ENCODE results near the gene PREB. TPM values are rescaled to one million over a fixed set of nuclear protein-coding genes. Genes with fewer than 3 reads are reported as not detected.
A peak's percentile ranks its signal among the peaks of the same experiment; 100 is the strongest.

PREB gene
- total and polyA plus RNA-seq, 4 donors, result 27.1 to 62.9 (median 55.5) TPM

DNA sequence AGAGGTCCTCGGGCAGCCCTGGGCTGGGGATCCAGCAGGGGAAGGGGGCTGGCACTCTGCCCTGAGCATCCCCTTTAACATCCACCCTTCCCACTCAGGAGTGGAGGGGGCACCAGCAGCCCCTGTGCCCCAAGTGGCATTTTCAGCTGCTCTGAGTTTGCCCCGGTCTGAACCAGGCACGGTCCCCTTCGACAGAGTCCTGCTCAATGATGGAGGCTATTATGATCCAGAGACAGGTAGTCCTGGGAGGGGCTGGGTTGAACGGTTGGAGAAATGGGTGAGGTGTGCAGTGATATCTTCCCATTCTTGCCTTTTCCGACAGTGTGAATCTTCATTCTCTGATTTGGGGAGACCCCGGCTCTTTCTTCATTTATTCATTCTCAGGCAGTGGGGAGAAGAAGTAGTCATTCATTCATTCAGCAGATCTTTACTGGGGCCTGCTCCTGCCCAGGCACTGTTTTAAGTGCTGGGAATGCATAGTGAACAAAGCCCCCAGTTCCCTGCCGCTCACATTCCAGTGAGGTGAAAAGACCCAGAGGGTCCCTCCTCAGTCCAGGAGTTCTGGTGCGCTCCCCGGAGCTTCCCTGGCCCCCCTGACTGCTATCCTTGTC lies 49.3 kb downstream of the PREB start:
- Histone ChIP-seq H3K9me3 (ENCODE audit: control insufficient read depth, insufficient read depth, low read length) (no peaks in the 10 kb centered on the region), H3K4me3 (ENCODE audit: low read depth, low read length) (peak overlapping the region; percentile 61), H3K36me3 (ENCODE audit: control insufficient read depth, insufficient read depth, low read length) (peaks cover 19% of the 10 kb centered on the region), H3K4me1 (ENCODE audit: control insufficient read depth, insufficient read depth, low read length) (peaks cover 48% of the 10 kb centered on the region), H3K27ac (ENCODE audit: low read depth, low read length) (peak overlapping the region; percentile 16), H3K27me3 (ENCODE audit: control insufficient read depth, insufficient read depth, low read length) (no peaks in the 10 kb centered on the region)
- DNase-seq (ENCODE audit: low read depth in 4 of 6, low spot score in 6 of 6), result no peak
- 38% methylated on average over 6 of the region's 10 CpGs for WGBS (ENCODE audit: insufficient coverage)

DNA sequence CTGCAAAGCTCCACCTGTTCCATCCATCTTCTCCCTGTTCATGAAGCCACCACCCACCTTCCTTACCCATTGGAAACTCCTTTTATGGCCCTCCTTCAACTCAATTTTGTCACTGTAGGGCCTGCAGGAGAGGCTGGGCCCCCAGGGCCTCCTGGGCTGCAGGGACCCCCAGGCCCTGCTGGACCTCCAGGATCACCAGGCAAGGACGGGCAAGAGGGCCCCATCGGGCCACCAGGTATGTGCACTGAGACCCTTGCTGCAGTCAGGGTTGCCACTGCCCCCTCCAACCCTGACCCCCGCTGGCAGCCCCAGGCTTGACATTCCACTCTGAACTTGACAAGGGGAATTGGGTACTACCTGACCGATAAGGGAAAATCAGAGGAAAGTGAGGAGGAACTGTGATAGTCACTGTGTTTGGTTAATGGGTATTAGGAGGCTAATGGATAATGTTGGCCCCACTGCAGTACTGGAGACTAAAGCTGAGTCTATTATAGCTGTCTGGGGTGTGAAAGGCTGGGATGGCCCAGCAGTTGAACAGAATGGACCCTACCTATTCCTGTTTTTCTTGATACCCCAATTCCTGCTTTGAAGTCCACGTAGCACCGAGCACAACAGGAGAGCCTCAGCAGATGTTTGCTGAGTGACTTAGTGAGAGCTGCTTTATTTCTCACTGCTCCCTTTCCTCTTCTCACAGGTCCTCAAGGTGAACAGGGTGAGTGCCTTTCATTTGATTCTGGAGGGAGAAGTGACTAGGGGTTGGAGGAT lies 50.0 kb downstream of the PREB start:
- H3K27me3 ChIP-seq (ENCODE audit: control insufficient read depth, insufficient read depth, low read length), result no peaks in the 10 kb centered on the region
- DNase-seq (ENCODE audit: low read depth in 4 of 6, low spot score in 6 of 6), result no peak
- peaks cover 19% of the 10 kb centered on the region for H3K36me3 ChIP-seq (ENCODE audit: control insufficient read depth, insufficient read depth, low read length)
- H3K4me3 ChIP-seq (ENCODE audit: low read depth, low read length), result no peak overlapping the region
- peaks cover 53% of the 10 kb centered on the region for H3K4me1 ChIP-seq (ENCODE audit: control insufficient read depth, insufficient read depth, low read length)
- no peak overlapping the region for H3K27ac ChIP-seq (ENCODE audit: low read depth, low read length)
- H3K9me3 ChIP-seq (ENCODE audit: control insufficient read depth, insufficient read depth, low read length), result no peaks in the 10 kb centered on the region
- 89% methylated on average over 2 of the region's 6 CpGs for WGBS (ENCODE audit: insufficient coverage)

DNA sequence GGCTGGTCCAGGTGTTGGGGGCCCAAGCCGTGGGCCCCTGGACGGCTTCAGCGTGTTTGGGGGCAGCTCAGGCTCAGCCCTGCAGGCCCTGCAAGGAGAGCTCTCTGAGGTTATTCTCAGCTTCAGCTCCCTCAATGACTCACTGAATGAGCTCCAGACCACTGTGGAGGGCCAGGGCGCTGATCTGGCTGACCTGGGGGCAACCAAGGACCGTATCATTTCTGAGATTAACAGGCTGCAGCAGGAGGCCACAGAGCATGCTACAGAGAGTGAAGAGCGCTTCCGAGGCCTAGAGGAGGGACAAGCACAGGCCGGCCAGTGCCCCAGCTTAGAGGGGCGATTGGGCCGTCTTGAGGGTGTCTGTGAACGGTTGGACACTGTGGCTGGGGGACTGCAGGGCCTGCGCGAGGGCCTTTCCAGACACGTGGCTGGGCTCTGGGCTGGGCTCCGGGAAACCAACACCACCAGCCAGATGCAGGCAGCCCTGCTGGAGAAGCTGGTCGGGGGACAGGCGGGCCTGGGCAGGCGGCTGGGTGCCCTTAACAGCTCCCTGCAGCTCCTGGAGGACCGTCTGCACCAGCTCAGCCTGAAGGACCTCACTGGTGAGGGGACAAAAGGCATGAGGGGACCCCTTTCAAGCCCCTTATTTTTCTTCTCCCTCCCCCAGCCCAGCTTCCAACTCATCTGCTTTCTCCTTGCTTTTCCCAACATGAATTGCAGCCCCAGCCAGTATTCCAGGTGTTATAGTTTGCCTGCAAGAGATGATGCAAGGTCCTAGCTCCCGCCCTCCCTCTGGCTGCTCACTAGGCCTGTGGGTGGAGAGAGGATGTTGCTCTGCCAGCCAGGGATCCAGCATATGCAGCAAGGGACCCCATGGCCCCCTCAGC lies 50.8 kb downstream of the PREB start:
- no peaks in the 10 kb centered on the region for H3K27me3 ChIP-seq (ENCODE audit: control insufficient read depth, insufficient read depth, low read length)
- no peak overlapping the region for H3K27ac ChIP-seq (ENCODE audit: low read depth, low read length)
- no peak for DNase-seq (ENCODE audit: low read depth in 4 of 6, low spot score in 6 of 6)
- peaks cover 55% of the 10 kb centered on the region for H3K4me1 ChIP-seq (ENCODE audit: control insufficient read depth, insufficient read depth, low read length)
- 85% methylated on average over 19 of the region's 20 CpGs for WGBS (ENCODE audit: insufficient coverage)
- no peaks in the 10 kb centered on the region for H3K9me3 ChIP-seq (ENCODE audit: control insufficient read depth, insufficient read depth, low read length)
- H3K36me3 ChIP-seq (ENCODE audit: control insufficient read depth, insufficient read depth, low read length), result peaks cover 19% of the 10 kb centered on the region
- H3K4me3 ChIP-seq (ENCODE audit: low read depth, low read length), result no peak overlapping the region

DNA sequence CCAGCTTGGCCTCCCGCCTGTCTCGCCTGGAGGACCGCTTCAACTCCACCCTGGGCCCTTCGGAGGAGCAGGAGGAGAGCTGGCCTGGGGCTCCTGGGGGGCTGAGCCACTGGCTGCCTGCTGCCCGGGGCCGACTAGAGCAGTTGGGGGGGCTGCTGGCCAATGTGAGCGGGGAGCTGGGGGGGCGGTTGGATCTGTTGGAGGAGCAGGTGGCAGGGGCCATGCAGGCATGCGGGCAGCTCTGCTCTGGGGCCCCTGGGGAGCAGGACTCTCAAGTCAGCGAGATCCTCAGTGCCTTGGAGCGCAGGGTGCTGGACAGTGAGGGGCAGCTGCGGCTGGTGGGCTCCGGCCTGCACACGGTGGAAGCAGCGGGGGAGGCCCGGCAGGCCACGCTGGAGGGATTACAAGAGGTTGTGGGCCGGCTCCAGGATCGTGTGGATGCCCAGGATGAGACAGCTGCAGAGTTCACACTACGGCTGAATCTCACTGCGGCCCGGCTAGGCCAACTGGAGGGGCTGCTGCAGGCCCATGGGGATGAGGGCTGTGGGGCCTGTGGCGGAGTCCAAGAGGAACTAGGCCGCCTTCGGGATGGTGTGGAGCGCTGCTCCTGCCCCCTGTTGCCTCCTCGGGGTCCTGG lies 51.5 kb downstream of the PREB start:
- WGBS (ENCODE audit: insufficient coverage), result 94% methylated on average over 21 of the region's 27 CpGs
- peaks cover 2% of the 10 kb centered on the region for H3K27me3 ChIP-seq (ENCODE audit: control insufficient read depth, insufficient read depth, low read length)
- peaks cover 61% of the 10 kb centered on the region for H3K4me1 ChIP-seq (ENCODE audit: control insufficient read depth, insufficient read depth, low read length)
- no peak overlapping the region for H3K4me3 ChIP-seq (ENCODE audit: low read depth, low read length)
- H3K36me3 ChIP-seq (ENCODE audit: control insufficient read depth, insufficient read depth, low read length), result peaks cover 19% of the 10 kb centered on the region
- no peaks in the 10 kb centered on the region for H3K9me3 ChIP-seq (ENCODE audit: control insufficient read depth, insufficient read depth, low read length)
- DNase-seq (ENCODE audit: low read depth in 4 of 6, low spot score in 6 of 6), result no peak
- H3K27ac ChIP-seq (ENCODE audit: low read depth, low read length), result no peak overlapping the region

DNA sequence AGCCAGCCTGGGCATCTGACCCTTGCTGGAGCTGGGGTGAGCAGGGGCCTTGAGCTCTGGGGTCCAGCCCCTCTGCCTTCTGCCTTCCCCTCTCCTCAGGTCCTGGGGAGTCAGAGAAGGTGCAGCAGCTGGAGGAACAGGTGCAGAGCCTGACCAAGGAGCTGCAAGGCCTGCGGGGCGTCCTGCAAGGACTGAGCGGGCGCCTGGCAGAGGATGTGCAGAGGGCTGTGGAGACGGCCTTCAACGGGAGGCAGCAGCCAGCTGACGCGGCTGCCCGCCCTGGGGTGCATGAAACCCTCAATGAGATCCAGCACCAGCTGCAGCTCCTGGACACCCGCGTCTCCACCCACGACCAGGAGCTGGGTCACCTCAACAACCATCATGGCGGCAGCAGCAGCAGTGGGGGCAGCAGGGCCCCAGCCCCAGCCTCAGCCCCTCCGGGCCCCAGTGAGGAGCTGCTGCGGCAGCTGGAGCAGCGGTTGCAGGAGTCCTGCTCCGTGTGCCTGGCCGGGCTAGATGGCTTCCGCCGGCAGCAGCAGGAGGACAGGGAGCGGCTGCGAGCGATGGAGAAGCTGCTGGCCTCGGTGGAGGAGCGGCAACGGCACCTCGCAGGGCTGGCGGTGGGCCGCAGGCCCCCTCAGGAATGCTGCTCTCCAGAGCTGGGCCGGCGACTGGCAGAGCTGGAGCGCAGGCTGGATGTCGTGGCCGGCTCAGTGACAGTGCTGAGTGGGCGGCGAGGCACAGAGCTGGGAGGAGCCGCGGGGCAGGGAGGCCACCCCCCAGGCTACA lies 52.3 kb downstream of the PREB start:
- H3K4me1 ChIP-seq (ENCODE audit: control insufficient read depth, insufficient read depth, low read length), result peaks cover 59% of the 10 kb centered on the region

More for the DNA sequence above, 52.3 kb downstream of the PREB start:
- no peak overlapping the region for H3K4me3 ChIP-seq (ENCODE audit: low read depth, low read length)
- 92% methylated on average over 38 of the region's 38 CpGs for WGBS (ENCODE audit: insufficient coverage)
- H3K36me3 ChIP-seq (ENCODE audit: control insufficient read depth, insufficient read depth, low read length), result peaks cover 19% of the 10 kb centered on the region
- no peaks in the 10 kb centered on the region for H3K9me3 ChIP-seq (ENCODE audit: control insufficient read depth, insufficient read depth, low read length)
- no peak for DNase-seq (ENCODE audit: low read depth in 4 of 6, low spot score in 6 of 6)
- H3K27ac ChIP-seq (ENCODE audit: low read depth, low read length), result no peak overlapping the region
- peaks cover 2% of the 10 kb centered on the region for H3K27me3 ChIP-seq (ENCODE audit: control insufficient read depth, insufficient read depth, low read length)

Other genes with a start within 250 kb of the PREB start
- gene MAPRE3, start 164.0 kb downstream of the PREB start, total RNA-seq, result 10 to 100 TPM; 21.2 to 37.0 TPM
- 100 to 1,000 TPM; 193 to 200 TPM for gene MAPRE3, start 164.0 kb downstream of the PREB start, polyA plus RNA-seq (ENCODE audit: insufficient read length in 2 of 2)
- 10 to 100 TPM; 18.2 to 36.2 TPM for gene TMEM214, start 101.7 kb downstream of the PREB start, total RNA-seq
- gene TMEM214, start 101.7 kb downstream of the PREB start, polyA plus RNA-seq (ENCODE audit: insufficient read length in 2 of 2), result 10 to 100 TPM; 44.0 to 60.3 TPM
- 10 to 100 TPM; 14.3 to 32.0 TPM for gene AGBL5, start 83.0 kb downstream of the PREB start, total RNA-seq
- 10 to 100 TPM; 49.2 to 51.7 TPM for gene AGBL5, start 83.0 kb downstream of the PREB start, polyA plus RNA-seq (ENCODE audit: insufficient read length in 2 of 2)
- gene OST4, start 63.0 kb downstream of the PREB start, total RNA-seq, result 100 to 1,000 TPM; 191 to 454 TPM
- gene OST4, start 63.0 kb downstream of the PREB start, polyA plus RNA-seq (ENCODE audit: insufficient read length in 2 of 2), result 100 to 1,000 TPM; 208 to 225 TPM
- gene EMILIN1, start 56.0 kb downstream of the PREB start, total RNA-seq, result 10 to 100 TPM; 20.9 to 46.2 TPM
- gene EMILIN1, start 56.0 kb downstream of the PREB start, polyA plus RNA-seq (ENCODE audit: insufficient read length in 2 of 2), result 10 to 100 TPM; 11.4 to 16.2 TPM
- gene KHK, start 47.9 kb downstream of the PREB start, total RNA-seq, result 1 to 10 TPM; 4.1 to 6.0 TPM
- 10 to 100 TPM; 16.9 to 19.1 TPM for gene KHK, start 47.9 kb downstream of the PREB start, polyA plus RNA-seq (ENCODE audit: insufficient read length in 2 of 2)
- gene CGREF1, start 15.5 kb downstream of the PREB start, total RNA-seq, result 10 to 100 TPM; 19.0 to 22.7 TPM
- 10 to 100 TPM; 48.0 to 55.3 TPM for gene CGREF1, start 15.5 kb downstream of the PREB start, polyA plus RNA-seq (ENCODE audit: insufficient read length in 2 of 2)
- under 1 TPM; 0.77 to 0.79 TPM for gene ABHD1, start 10.8 kb downstream of the PREB start, total RNA-seq
- 1 to 10 TPM; 2.5 to 2.9 TPM for gene ABHD1, start 10.8 kb downstream of the PREB start, polyA plus RNA-seq (ENCODE audit: insufficient read length in 2 of 2)
- gene PRR30, start 4.8 kb upstream of the PREB start, total RNA-seq, result not detected
- gene PRR30, start 4.8 kb upstream of the PREB start, polyA plus RNA-seq (ENCODE audit: insufficient read length in 2 of 2), result not detected
- under 1 TPM in 1 of 2 donors, not detected in 1; 0.06 TPM for gene TCF23, start 14.4 kb upstream of the PREB start, total RNA-seq
- under 1 TPM in 1 of 2 donors, not detected in 1; 0.14 TPM for gene TCF23, start 14.4 kb upstream of the PREB start, polyA plus RNA-seq (ENCODE audit: insufficient read length in 2 of 2)
- gene ATRAID, start 77.4 kb upstream of the PREB start, total RNA-seq, result 100 to 1,000 TPM; 103 to 198 TPM
- 100 to 1,000 TPM in 1 of 2 donors, 10 to 100 TPM in 1; 93.3 to 110 TPM for gene ATRAID, start 77.4 kb upstream of the PREB start, polyA plus RNA-seq (ENCODE audit: insufficient read length in 2 of 2)
- 10 to 100 TPM; 41.4 to 68.4 TPM for gene SLC5A6, start 77.6 kb upstream of the PREB start, total RNA-seq
- 10 to 100 TPM; 50.1 to 68.6 TPM for gene SLC5A6, start 77.6 kb upstream of the PREB start, polyA plus RNA-seq (ENCODE audit: insufficient read length in 2 of 2)
- 10 to 100 TPM; 26.5 to 30.3 TPM for gene CAD, start 82.7 kb upstream of the PREB start, total RNA-seq
- 10 to 100 TPM; 38.7 to 49.2 TPM for gene CAD, start 82.7 kb upstream of the PREB start, polyA plus RNA-seq (ENCODE audit: insufficient read length in 2 of 2)
- gene SLC30A3, start 128.4 kb upstream of the PREB start, total RNA-seq, result 1 to 10 TPM; 2.9 to 5.5 TPM
- 10 to 100 TPM; 18.6 to 30.2 TPM for gene SLC30A3, start 128.4 kb upstream of the PREB start, polyA plus RNA-seq (ENCODE audit: insufficient read length in 2 of 2)
- gene DNAJC5G, start 140.8 kb upstream of the PREB start, total RNA-seq, result under 1 TPM; 0.22 to 0.50 TPM
- gene DNAJC5G, start 140.8 kb upstream of the PREB start, polyA plus RNA-seq (ENCODE audit: insufficient read length in 2 of 2), result 1 to 10 TPM in 1 of 2 donors, under 1 TPM in 1; 0.48 to 1.7 TPM
- under 1 TPM; 0.17 to 0.30 TPM for gene TRIM54, start 147.8 kb upstream of the PREB start, total RNA-seq
- 1 to 10 TPM; 1.3 to 1.6 TPM for gene TRIM54, start 147.8 kb upstream of the PREB start, polyA plus RNA-seq (ENCODE audit: insufficient read length in 2 of 2)
- gene UCN, start 173.8 kb upstream of the PREB start, total RNA-seq, result 1 to 10 TPM in 1 of 2 donors, under 1 TPM in 1; 0.79 to 2.6 TPM
- gene UCN, start 173.8 kb upstream of the PREB start, polyA plus RNA-seq (ENCODE audit: insufficient read length in 2 of 2), result 1 to 10 TPM; 4.0 to 4.6 TPM
- gene MPV17, start 188.5 kb upstream of the PREB start, total RNA-seq, result 100 to 1,000 TPM in 1 of 2 donors, 10 to 100 TPM in 1; 46.6 to 124 TPM
- 100 to 1,000 TPM; 108 to 132 TPM for gene MPV17, start 188.5 kb upstream of the PREB start, polyA plus RNA-seq (ENCODE audit: insufficient read length in 2 of 2)
- gene GTF3C2, start 222.1 kb upstream of the PREB start, total RNA-seq, result 10 to 100 TPM; 37.8 to 41.5 TPM
- gene GTF3C2, start 222.1 kb upstream of the PREB start, polyA plus RNA-seq (ENCODE audit: insufficient read length in 2 of 2), result 10 to 100 TPM; 44.5 to 60.5 TPM
- gene EIF2B4, start 235.7 kb upstream of the PREB start, total RNA-seq, result 10 to 100 TPM; 15.5 to 37.1 TPM
- 10 to 100 TPM; 46.7 to 58.9 TPM for gene EIF2B4, start 235.7 kb upstream of the PREB start, polyA plus RNA-seq (ENCODE audit: insufficient read length in 2 of 2)
- gene SNX17, start 236.0 kb upstream of the PREB start, total RNA-seq, result 100 to 1,000 TPM in 1 of 2 donors, 10 to 100 TPM in 1; 66.2 to 112 TPM
- gene SNX17, start 236.0 kb upstream of the PREB start, polyA plus RNA-seq (ENCODE audit: insufficient read length in 2 of 2), result 100 to 1,000 TPM in 1 of 2 donors, 10 to 100 TPM in 1; 88.5 to 103 TPM
- gene ZNF513, start 246.1 kb upstream of the PREB start, total RNA-seq, result 10 to 100 TPM in 1 of 2 donors, 1 to 10 TPM in 1; 6.3 to 16.5 TPM
- 10 to 100 TPM; 32.6 to 35.3 TPM for gene ZNF513, start 246.1 kb upstream of the PREB start, polyA plus RNA-seq (ENCODE audit: insufficient read length in 2 of 2)